ENCODE measurements around the gene COL9A1. TPM values are rescaled to one million over a fixed set of nuclear protein-coding genes. Genes with fewer than 3 reads are reported as not detected.
A peak's percentile ranks its signal among the peaks of the same experiment; 100 is the strongest.
"Not testable (repeated sequence)": the region's sequence is repeated elsewhere in the genome, so short reads cannot be mapped to it uniquely, and the experiment has no call there.

The COL9A1 gene
- total RNA-seq, 2 experiments from 2014 or later: not detected

- no peak for DNase-seq
- ChIA-PET POLR2A (no interaction called here), CTCF (no interaction called here)
- H3K36me3 Mint-ChIP-seq (ENCODE audit: low read depth): no peaks in the 10 kb centered on the region
- no peak overlapping the region for H3K27ac Mint-ChIP-seq
- H3K4me1 Mint-ChIP-seq: no peaks in the 10 kb centered on the region
- no peak overlapping the region for H3K4me3 Mint-ChIP-seq
- H3K9me3 Mint-ChIP-seq: no peaks in the 10 kb centered on the region
- H3K27me3 Mint-ChIP-seq: peaks cover 26% of the 10 kb centered on the region
These were observed 9.4 kb upstream of the COL9A1 start for GRCh38 chr6:70312165-70312745.

- no peaks in the 10 kb centered on the region for H3K4me1 Mint-ChIP-seq
- peak; percentile 18 for DNase-seq
- peaks cover 25% of the 10 kb centered on the region for H3K27me3 Mint-ChIP-seq
- H3K4me3 Mint-ChIP-seq: no peak overlapping the region
- POLR2A ChIA-PET: no interaction called here
- H3K36me3 Mint-ChIP-seq (ENCODE audit: low read depth): no peaks in the 10 kb centered on the region
- CTCF ChIA-PET: interaction anchor here (1.1 to 1.8 kb wide), 2 partner anchors 59 to 574 kb away, joined by 3 to 5 read pairs; no protein-coding TSS in a partner anchor
- no peaks in the 10 kb centered on the region for H3K9me3 Mint-ChIP-seq
- H3K27ac Mint-ChIP-seq: no peak overlapping the region
These were observed 7.3 kb upstream of the COL9A1 start for GRCh38 chr6:70310063-70310694.

- POLR2A ChIA-PET: no interaction called here
- H3K4me1 Mint-ChIP-seq: no peaks in the 10 kb centered on the region
- H3K27me3 Mint-ChIP-seq: peaks cover 25% of the 10 kb centered on the region
- H3K36me3 Mint-ChIP-seq (ENCODE audit: low read depth): no peaks in the 10 kb centered on the region
- CTCF ChIA-PET: interaction anchor here (0.6 to 1.8 kb wide), 2 partner anchors 575 to 584 kb away, joined by 3 to 5 read pairs; no protein-coding TSS in a partner anchor
- no peak for DNase-seq
- no peak overlapping the region for H3K27ac Mint-ChIP-seq
- H3K9me3 Mint-ChIP-seq: no peaks in the 10 kb centered on the region
- no peak overlapping the region for H3K4me3 Mint-ChIP-seq
These were observed 6.4 kb upstream of the COL9A1 start for GRCh38 chr6:70309243-70309642.

- H3K4me3 Mint-ChIP-seq; H3K9me3 Mint-ChIP-seq; H3K4me1 Mint-ChIP-seq; H3K27ac Mint-ChIP-seq; DNase-seq; CTCF ChIA-PET; H3K36me3 Mint-ChIP-seq (ENCODE audit: low read depth); POLR2A ChIA-PET: not testable (repeated sequence)
- H3K27me3 Mint-ChIP-seq: peaks cover 23% of the 10 kb centered on the region
These were observed 5.3 kb upstream of the COL9A1 start for GRCh38 chr6:70308142-70308541.

- POLR2A ChIA-PET: no interaction called here
- H3K9me3 Mint-ChIP-seq: no peaks in the 10 kb centered on the region
- CTCF ChIA-PET: no interaction called here
- no peak overlapping the region for H3K27ac Mint-ChIP-seq
- DNase-seq: no peak
- H3K36me3 Mint-ChIP-seq (ENCODE audit: low read depth): no peaks in the 10 kb centered on the region
- H3K4me3 Mint-ChIP-seq: no peak overlapping the region
- no peaks in the 10 kb centered on the region for H3K4me1 Mint-ChIP-seq
- H3K27me3 Mint-ChIP-seq: peaks cover 20% of the 10 kb centered on the region
These were observed 4.1 kb upstream of the COL9A1 start for GRCh38 chr6:70307008-70307407.

- Mint-ChIP-seq H3K4me1 (no peaks in the 10 kb centered on the region), H3K9me3 (no peaks in the 10 kb centered on the region), H3K27ac (no peak overlapping the region), H3K4me3 (no peak overlapping the region), H3K27me3 (peaks cover 11% of the 10 kb centered on the region), H3K36me3 (ENCODE audit: low read depth) (no peaks in the 10 kb centered on the region)
- ChIA-PET CTCF (no interaction called here), POLR2A (no interaction called here)
- no peak for DNase-seq
These were observed 1.7 kb upstream of the COL9A1 start for GRCh38 chr6:70304616-70305015.

- no peak for DNase-seq
- ChIA-PET CTCF (no interaction called here), POLR2A (no interaction called here)
- no peak overlapping the region for H3K27ac Mint-ChIP-seq
- H3K4me3 Mint-ChIP-seq: no peak overlapping the region
- H3K9me3 Mint-ChIP-seq: no peaks in the 10 kb centered on the region
- no peaks in the 10 kb centered on the region for H3K4me1 Mint-ChIP-seq
- H3K36me3 Mint-ChIP-seq (ENCODE audit: low read depth): no peaks in the 10 kb centered on the region
- H3K27me3 Mint-ChIP-seq: peaks cover 2% of the 10 kb centered on the region
These were observed 3.4 kb downstream of the COL9A1 start for GRCh38 chr6:70299456-70299855.

- Mint-ChIP-seq H3K27me3 (peaks cover 5% of the 10 kb centered on the region), H3K27ac (no peak overlapping the region), H3K4me1 (no peaks in the 10 kb centered on the region), H3K9me3 (no peaks in the 10 kb centered on the region), H3K4me3 (no peak overlapping the region), H3K36me3 (ENCODE audit: low read depth) (no peaks in the 10 kb centered on the region)
- ChIA-PET CTCF (no interaction called here), POLR2A (no interaction called here)
- no peak for DNase-seq
These were observed 4.8 kb downstream of the COL9A1 start for GRCh38 chr6:70298068-70298467.

- Mint-ChIP-seq H3K27me3 (peaks cover 13% of the 10 kb centered on the region), H3K4me3 (no peak overlapping the region), H3K9me3 (no peaks in the 10 kb centered on the region), H3K27ac (no peak overlapping the region), H3K4me1 (no peaks in the 10 kb centered on the region), H3K36me3 (ENCODE audit: low read depth) (no peaks in the 10 kb centered on the region)
- POLR2A ChIA-PET: no interaction called here
- DNase-seq: no peak
- CTCF ChIA-PET: no interaction called here
These were observed 10.7 kb downstream of the COL9A1 start for GRCh38 chr6:70292193-70292592.

- no peak for DNase-seq
- Mint-ChIP-seq H3K9me3 (no peaks in the 10 kb centered on the region), H3K4me3 (no peak overlapping the region), H3K36me3 (ENCODE audit: low read depth) (no peaks in the 10 kb centered on the region), H3K4me1 (no peaks in the 10 kb centered on the region), H3K27me3 (peaks cover 17% of the 10 kb centered on the region), H3K27ac (no peak overlapping the region)
- CTCF ChIA-PET: no interaction called here
- POLR2A ChIA-PET: no interaction called here
These were observed 13.6 kb downstream of the COL9A1 start for GRCh38 chr6:70289299-70289698.

- Mint-ChIP-seq H3K27ac (no peak overlapping the region), H3K4me3 (no peak overlapping the region), H3K4me1 (no peaks in the 10 kb centered on the region), H3K27me3 (peaks cover 32% of the 10 kb centered on the region), H3K9me3 (no peaks in the 10 kb centered on the region), H3K36me3 (ENCODE audit: low read depth) (no peaks in the 10 kb centered on the region)
- ChIA-PET CTCF (no interaction called here), POLR2A (no interaction called here)
- no peak for DNase-seq
These were observed 16.0 kb downstream of the COL9A1 start for GRCh38 chr6:70286905-70287304.

GRCh38 chr6:70285201-70285600 is 17.7 kb downstream of the COL9A1 start:
- DNase-seq: no peak
- no peaks in the 10 kb centered on the region for H3K4me1 Mint-ChIP-seq
- ChIA-PET CTCF (no interaction called here), POLR2A (no interaction called here)
- H3K27ac Mint-ChIP-seq: no peak overlapping the region
- H3K9me3 Mint-ChIP-seq: no peaks in the 10 kb centered on the region
- H3K4me3 Mint-ChIP-seq: no peak overlapping the region
- peaks cover 37% of the 10 kb centered on the region for H3K27me3 Mint-ChIP-seq
- H3K36me3 Mint-ChIP-seq (ENCODE audit: low read depth): no peaks in the 10 kb centered on the region

GRCh38 chr6:70282919-70283461 is 19.9 kb downstream of the COL9A1 start:
- no peak overlapping the region for H3K27ac Mint-ChIP-seq
- CTCF ChIA-PET: no interaction called here
- H3K36me3 Mint-ChIP-seq (ENCODE audit: low read depth): no peaks in the 10 kb centered on the region
- peaks cover 36% of the 10 kb centered on the region for H3K27me3 Mint-ChIP-seq
- H3K4me1 Mint-ChIP-seq: no peaks in the 10 kb centered on the region
- H3K4me3 Mint-ChIP-seq: no peak overlapping the region
- POLR2A ChIA-PET: no interaction called here
- no peak for DNase-seq
- no peaks in the 10 kb centered on the region for H3K9me3 Mint-ChIP-seq

- Mint-ChIP-seq H3K4me3 (no peak overlapping the region), H3K27ac (no peak overlapping the region), H3K36me3 (ENCODE audit: low read depth) (no peaks in the 10 kb centered on the region), H3K27me3 (peaks cover 36% of the 10 kb centered on the region), H3K9me3 (no peaks in the 10 kb centered on the region), H3K4me1 (no peaks in the 10 kb centered on the region)
- POLR2A ChIA-PET: no interaction called here
- CTCF ChIA-PET: no interaction called here
- no peak for DNase-seq
These were observed 20.5 kb downstream of the COL9A1 start for GRCh38 chr6:70282312-70282918.
